MG63 (cell line): Measurements from ENCODE around the gene GRAMD4. TPM values are rescaled to one million over a fixed set of nuclear protein-coding genes. Genes with fewer than 3 reads are reported as not detected.
"Not testable (repeated sequence)": the region's sequence is repeated elsewhere in the genome, so short reads cannot be mapped to it uniquely, and the experiment has no call there.

Experiments used
- DNase-seq: peaks from one replicate; pipeline ENCODE4 v3.0.0-alpha.2; 2020
- H3K27me3 ChIP-seq: fragments of 250-450 bp; sonication (Bioruptor Pico); 2 replicates; pipeline ENCODE4 v1.5.1; 2020; ENCODE audit warnings: mild to moderate bottlenecking, moderate library complexity
- H3K36me3 ChIP-seq: fragments of 250-450 bp; sonication (Bioruptor Pico); 2 replicates; pipeline ENCODE4 v1.5.1; 2020; ENCODE audit warnings: mild to moderate bottlenecking, moderate library complexity
- H3K4me3 ChIP-seq: fragments of 250-450 bp; sonication (Bioruptor Pico); 2 replicates; pipeline ENCODE4 v1.5.1; 2020; ENCODE audit warnings: mild to moderate bottlenecking, moderate library complexity
- H3K9me3 ChIP-seq: fragments of 250-450 bp; sonication (Bioruptor Pico); 2 replicates; pipeline ENCODE4 v1.5.1; 2020; ENCODE audit warnings: mild to moderate bottlenecking, moderate library complexity
- total RNA-seq: library from RNA; depleted of rRNA; stranded (reverse); fragments of >200 nt; shearing (Covaris generic); gene quantifications from 2 replicates; pipeline ENCODE4 v1.2.3, GENCODE V29; 2014; ENCODE audit warnings: low replicate concordance

GRAMD4 gene
- total RNA-seq, 1 experiment from 2014 or later, result 10.8 TPM

- Histone ChIP-seq H3K9me3 (no peaks in the 10 kb centered on the region), H3K27me3 (no peaks in the 10 kb centered on the region), H3K4me3 (no peak overlapping the region), H3K36me3 (no peaks in the 10 kb centered on the region)
- no peak for DNase-seq
Measured at GRCh38 chr22:46625113-46625842, 5.1 kb downstream of the GRAMD4 start.

GRCh38 chr22:46625843-46626349, 5.7 kb downstream of the GRAMD4 start:
- no peaks in the 10 kb centered on the region for H3K27me3 ChIP-seq
- no peaks in the 10 kb centered on the region for H3K9me3 ChIP-seq
- no peak for DNase-seq
- no peak overlapping the region for H3K4me3 ChIP-seq
- H3K36me3 ChIP-seq, result no peaks in the 10 kb centered on the region

- H3K4me3 ChIP-seq, result no peak overlapping the region
- DNase-seq, result no peak
- no peaks in the 10 kb centered on the region for H3K27me3 ChIP-seq
Measured at GRCh38 chr22:46626356-46626755, 6.2 kb downstream of the GRAMD4 start.

GRCh38 chr22:46626911-46627805, 7.0 kb downstream of the GRAMD4 start:
- Histone ChIP-seq H3K4me3 (no peak overlapping the region), H3K9me3 (no peaks in the 10 kb centered on the region), H3K27me3 (no peaks in the 10 kb centered on the region), H3K36me3 (no peaks in the 10 kb centered on the region)
- no peak for DNase-seq

More at GRCh38 chr22:46626356-46626755, 6.2 kb downstream of the GRAMD4 start:
- Histone ChIP-seq H3K9me3 (no peaks in the 10 kb centered on the region), H3K36me3 (no peaks in the 10 kb centered on the region)

GRCh38 chr22:46627806-46628482, 7.8 kb downstream of the GRAMD4 start:
- H3K27me3 ChIP-seq, result no peaks in the 10 kb centered on the region
- no peaks in the 10 kb centered on the region for H3K9me3 ChIP-seq
- no peaks in the 10 kb centered on the region for H3K36me3 ChIP-seq
- no peak for DNase-seq
- H3K4me3 ChIP-seq, result no peak overlapping the region

- Histone ChIP-seq H3K27me3 (no peaks in the 10 kb centered on the region), H3K9me3 (no peaks in the 10 kb centered on the region), H3K36me3 (no peaks in the 10 kb centered on the region), H3K4me3 (no peak overlapping the region)
- DNase-seq, result no peak
Measured at GRCh38 chr22:46628756-46629155, 8.6 kb downstream of the GRAMD4 start.

- Histone ChIP-seq H3K27me3 (no peaks in the 10 kb centered on the region), H3K4me3 (no peak overlapping the region), H3K36me3 (no peaks in the 10 kb centered on the region), H3K9me3 (no peaks in the 10 kb centered on the region)
- no peak for DNase-seq
Measured at GRCh38 chr22:46629291-46629690, 9.1 kb downstream of the GRAMD4 start.

- Histone ChIP-seq H3K36me3 (no peaks in the 10 kb centered on the region), H3K27me3 (no peaks in the 10 kb centered on the region), H3K4me3 (no peak overlapping the region), H3K9me3 (no peaks in the 10 kb centered on the region)
- DNase-seq, result no peak
Measured at GRCh38 chr22:46631113-46631512, 10.9 kb downstream of the GRAMD4 start.

GRCh38 chr22:46632646-46633249, 12.6 kb downstream of the GRAMD4 start:
- Histone ChIP-seq H3K27me3 (no peaks in the 10 kb centered on the region), H3K9me3 (no peaks in the 10 kb centered on the region), H3K36me3 (no peaks in the 10 kb centered on the region), H3K4me3 (no peak overlapping the region)
- DNase-seq, result no peak

GRCh38 chr22:46633334-46633890, 13.2 kb downstream of the GRAMD4 start:
- Histone ChIP-seq H3K36me3 (no peaks in the 10 kb centered on the region), H3K27me3 (no peaks in the 10 kb centered on the region), H3K4me3 (no peak overlapping the region), H3K9me3 (no peaks in the 10 kb centered on the region)
- DNase-seq, result no peak

- no peaks in the 10 kb centered on the region for H3K27me3 ChIP-seq
- DNase-seq, result no peak
- H3K9me3 ChIP-seq, result no peaks in the 10 kb centered on the region
- H3K36me3 ChIP-seq, result no peaks in the 10 kb centered on the region
- no peak overlapping the region for H3K4me3 ChIP-seq
Measured at GRCh38 chr22:46634011-46634699, 14.0 kb downstream of the GRAMD4 start.

GRCh38 chr22:46634973-46635685, 14.9 kb downstream of the GRAMD4 start:
- not testable (repeated sequence) for H3K27me3 ChIP-seq, H3K36me3 ChIP-seq, H3K9me3 ChIP-seq, H3K4me3 ChIP-seq, DNase-seq

GRCh38 chr22:46635756-46636155, 15.6 kb downstream of the GRAMD4 start:
- no peak for DNase-seq
- H3K36me3 ChIP-seq, result no peaks in the 10 kb centered on the region

GRCh38 chr22:46636221-46637002, 16.2 kb downstream of the GRAMD4 start:
- no peak overlapping the region for H3K4me3 ChIP-seq
- no peaks in the 10 kb centered on the region for H3K9me3 ChIP-seq
- no peaks in the 10 kb centered on the region for H3K27me3 ChIP-seq

More at GRCh38 chr22:46635756-46636155, 15.6 kb downstream of the GRAMD4 start:
- no peaks in the 10 kb centered on the region for H3K27me3 ChIP-seq
- H3K9me3 ChIP-seq, result no peaks in the 10 kb centered on the region
- H3K4me3 ChIP-seq, result no peak overlapping the region

More at GRCh38 chr22:46636221-46637002, 16.2 kb downstream of the GRAMD4 start:
- H3K36me3 ChIP-seq, result no peaks in the 10 kb centered on the region
- DNase-seq, result no peak
